NCI-H524 treated with DMSO at 0.1 percent for 48 hours (cell line): ENCODE measurements around the gene RUNX3.
"Not testable (repeated sequence)": the region's sequence is repeated elsewhere in the genome, so short reads cannot be mapped to it uniquely, and the experiment has no call there.

Experiments used
- DNase-seq: peaks from one replicate; lab custom pipeline; 2025; lab: John Stamatoyannopoulos, UW

RUNX3 gene

GRCh38 chr1:24930260-24931145 is at the start of gene RUNX3:
TSS of gene RUNX3 (minus strand) at chr1:24930276. CDS start at chr1:24929868, 408 bp downstream.
- no peak for DNase-seq

GRCh38 chr1:24979232-24979631 is 49.2 kb upstream of the RUNX3 start:
- not testable (repeated sequence) for DNase-seq

- DNase-seq = no peak
Measured at GRCh38 chr1:24978383-24979032, 48.4 kb upstream of the RUNX3 start.

GRCh38 chr1:24975391-24975790 is 45.3 kb upstream of the RUNX3 start:
- no peak for DNase-seq

GRCh38 chr1:24973315-24973714 is 43.2 kb upstream of the RUNX3 start:
- DNase-seq = no peak

GRCh38 chr1:24972915-24973242 is 42.8 kb upstream of the RUNX3 start:
- DNase-seq = no peak

GRCh38 chr1:24972221-24972914 is 42.3 kb upstream of the RUNX3 start:
- no peak for DNase-seq

GRCh38 chr1:24970926-24971875 is 41.1 kb upstream of the RUNX3 start:
- no peak for DNase-seq

GRCh38 chr1:24970399-24970753 is 40.3 kb upstream of the RUNX3 start:
- DNase-seq = peak; percentile 51

GRCh38 chr1:24969596-24970398 is 39.7 kb upstream of the RUNX3 start:
- DNase-seq = no peak

GRCh38 chr1:24968941-24969585 is 39.0 kb upstream of the RUNX3 start:
- no peak for DNase-seq

GRCh38 chr1:24967962-24968361 is 37.9 kb upstream of the RUNX3 start:
- DNase-seq = no peak

- DNase-seq = no peak
Measured at GRCh38 chr1:24967555-24967954, 37.5 kb upstream of the RUNX3 start.

GRCh38 chr1:24966724-24967346 is 36.8 kb upstream of the RUNX3 start:
- no peak for DNase-seq

- no peak for DNase-seq
Measured at GRCh38 chr1:24966121-24966723, 36.1 kb upstream of the RUNX3 start.

- no peak for DNase-seq
Measured at GRCh38 chr1:24965571-24965930, 35.5 kb upstream of the RUNX3 start.

GRCh38 chr1:24964811-24965570 is 34.9 kb upstream of the RUNX3 start:
- no peak for DNase-seq

- no peak for DNase-seq
Measured at GRCh38 chr1:24963943-24964693, 34.0 kb upstream of the RUNX3 start.
